DMS53 treated with DMSO at 0.1 percent for 48 hours (cell line): ENCODE data around the gene SRSF10.

Source experiments
- DNase-seq: peaks from one replicate; lab custom pipeline; 2025; ENCODE audit not compliant: unreplicated experiment; lab: John Stamatoyannopoulos, UW

The SRSF10 gene

GRCh38 chr1:23914921-23915320 lies 65.2 kb downstream of the SRSF10 start:
- no peak for DNase-seq
